Mucosa of rectum (tissue), 2 donors: Measurements from ENCODE around the gene MARCO.

Experiments
- H3K27ac ChIP-seq, 2 donors: one replicate each; pipeline ENCODE4 v1.7.0; 2013; ENCODE audit warnings: inconsistent platforms in 2 of 2, low read depth in 2 of 2, low read length in 2 of 2
- H3K27me3 ChIP-seq, 2 donors: one replicate each; pipeline ENCODE4 v1.7.0; 2013; ENCODE audit warnings: low read length in 2 of 2; ENCODE audit not compliant: control insufficient read depth in 2 of 2, insufficient read depth in 2 of 2
- H3K36me3 ChIP-seq, 2 donors: one replicate each; pipeline ENCODE4 v1.7.0; 2013; ENCODE audit warnings: low read length in 2 of 2; ENCODE audit not compliant: control insufficient read depth in 2 of 2, insufficient read depth in 2 of 2
- H3K4me1 ChIP-seq, 2 donors: one replicate each; pipeline ENCODE4 v1.7.0; 2013; ENCODE audit warnings: low read length in 2 of 2, mild to moderate bottlenecking in 1 of 2; ENCODE audit not compliant: control insufficient read depth in 2 of 2, insufficient read depth in 2 of 2
- H3K4me3 ChIP-seq, 2 donors: one replicate each; pipeline ENCODE4 v1.7.0; 2013; ENCODE audit warnings: low read length in 2 of 2
- H3K9ac ChIP-seq, 2 donors: one replicate each; pipeline ENCODE4 v1.7.0; 2013; ENCODE audit warnings: low read length in 2 of 2, low read depth in 1 of 2, mild to moderate bottlenecking in 1 of 2
- H3K9me3 ChIP-seq, 2 donors: one replicate each; pipeline ENCODE4 v1.7.0; 2013; ENCODE audit warnings: low read length in 2 of 2; ENCODE audit not compliant: control insufficient read depth in 2 of 2
- donor health status: healthy.
- donor health status: Normal muscosa, but diverticular disease.

MARCO gene

DNA sequence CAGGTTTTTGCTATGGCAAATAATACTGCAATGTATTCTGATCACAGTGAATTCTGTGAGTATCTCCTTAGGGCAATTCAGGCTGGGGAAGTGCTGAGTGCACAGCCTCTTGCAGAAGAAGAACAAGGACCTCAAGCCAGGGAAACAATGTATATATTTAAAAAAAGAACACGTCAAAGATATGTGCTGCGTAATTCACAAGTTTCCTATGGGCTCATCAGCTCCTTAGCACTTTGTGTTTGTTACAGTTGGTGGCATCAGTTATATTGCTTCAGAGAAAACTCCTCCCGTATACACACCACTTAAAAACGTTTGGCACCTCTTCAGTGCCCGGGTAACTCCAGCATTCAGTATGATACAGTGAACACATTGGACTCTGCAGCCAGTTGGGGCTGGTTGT, 16.5 kb upstream of the MARCO start:
- Histone ChIP-seq H3K27me3 (no peaks in the 10 kb centered on the region), H3K4me3 (no peak overlapping the region), H3K27ac (no peak overlapping the region), H3K4me1 (no peaks in the 10 kb centered on the region), H3K9ac (no peak overlapping the region), H3K36me3 (no peaks in the 10 kb centered on the region), H3K9me3 (no peaks in the 10 kb centered on the region)

DNA sequence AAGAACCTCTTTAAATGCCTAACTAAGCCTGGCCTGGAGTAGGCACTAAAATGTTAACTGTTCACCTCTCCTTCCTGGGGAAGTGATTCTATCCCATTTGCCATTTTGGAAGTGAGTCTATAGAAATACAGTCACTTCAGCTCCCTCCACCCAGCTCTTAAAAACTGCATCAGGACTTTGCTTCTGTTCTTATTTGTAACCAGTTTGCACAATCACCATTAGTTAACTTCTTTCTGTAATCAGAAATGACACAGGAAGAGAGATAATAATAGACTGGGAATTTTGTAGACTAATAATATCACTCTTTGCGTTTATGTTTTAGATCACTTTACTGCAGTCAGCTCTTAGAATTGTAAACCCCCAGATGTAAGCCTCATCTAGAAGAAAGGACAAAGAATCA, 16.0 kb upstream of the MARCO start:
- Histone ChIP-seq H3K4me1 (no peaks in the 10 kb centered on the region), H3K27ac (no peak overlapping the region), H3K4me3 (no peak overlapping the region), H3K9ac (no peak overlapping the region), H3K9me3 (no peaks in the 10 kb centered on the region), H3K27me3 (no peaks in the 10 kb centered on the region), H3K36me3 (no peaks in the 10 kb centered on the region)

GRCh38 chr2:118929059-118929458, 12.9 kb upstream of the MARCO start:
- Histone ChIP-seq H3K4me3 (no peak overlapping the region), H3K27ac (no peak overlapping the region), H3K27me3 (no peaks in the 10 kb centered on the region), H3K4me1 (no peaks in the 10 kb centered on the region), H3K36me3 (no peaks in the 10 kb centered on the region), H3K9ac (no peak overlapping the region), H3K9me3 (peaks cover 3 to 6% of the 10 kb centered on the region in 2 donors)

- Histone ChIP-seq H3K36me3 (no peaks in the 10 kb centered on the region), H3K9me3 (peaks cover 3 to 6% of the 10 kb centered on the region in 2 donors), H3K4me1 (peaks cover 20 to 21% of the 10 kb centered on the region in 2 donors), H3K4me3 (no peak overlapping the region), H3K27me3 (no peaks in the 10 kb centered on the region), H3K27ac (no peak overlapping the region), H3K9ac (no peak overlapping the region)
Measured at GRCh38 chr2:118932949-118933348, 9.0 kb upstream of the MARCO start.

GRCh38 chr2:118936306-118936705, 5.7 kb upstream of the MARCO start:
- Histone ChIP-seq H3K36me3 (no peaks in the 10 kb centered on the region), H3K9ac (no peak overlapping the region), H3K27me3 (no peaks in the 10 kb centered on the region), H3K4me3 (peak overlapping the region in 1 of 2 donors; percentile 9), H3K27ac (peak overlapping the region; percentile 16 to 31), H3K4me1 (peaks cover 22 to 23% of the 10 kb centered on the region in 2 donors), H3K9me3 (peaks cover 3 to 6% of the 10 kb centered on the region in 2 donors)

- H3K9me3 ChIP-seq = peaks cover 3 to 6% of the 10 kb centered on the region in 2 donors
- H3K27me3 ChIP-seq = no peaks in the 10 kb centered on the region
- peak overlapping the region in 1 of 2 donors; percentile 9 for H3K4me3 ChIP-seq
- peak overlapping the region; percentile 16 to 30 for H3K27ac ChIP-seq
- peaks cover 22 to 23% of the 10 kb centered on the region in 2 donors for H3K4me1 ChIP-seq
- no peaks in the 10 kb centered on the region for H3K36me3 ChIP-seq
- no peak overlapping the region for H3K9ac ChIP-seq
Measured at GRCh38 chr2:118936936-118937335, 5.1 kb upstream of the MARCO start.

- Histone ChIP-seq H3K36me3 (no peaks in the 10 kb centered on the region), H3K9me3 (peaks cover 2 to 3% of the 10 kb centered on the region in 2 donors), H3K27me3 (no peaks in the 10 kb centered on the region), H3K4me1 (peaks cover 22 to 23% of the 10 kb centered on the region in 2 donors), H3K4me3 (peak overlapping the region in 1 of 2 donors; percentile 42), H3K27ac (peak overlapping the region; percentile 30 to 57), H3K9ac (no peak overlapping the region)
Measured at GRCh38 chr2:118937817-118938216, 4.2 kb upstream of the MARCO start.

GRCh38 chr2:118939994-118940393, 2.0 kb upstream of the MARCO start:
- Histone ChIP-seq H3K4me3 (no peak overlapping the region), H3K27ac (no peak overlapping the region), H3K9ac (no peak overlapping the region), H3K9me3 (no peaks in the 10 kb centered on the region), H3K36me3 (no peaks in the 10 kb centered on the region), H3K4me1 (peaks cover 22 to 23% of the 10 kb centered on the region in 2 donors), H3K27me3 (no peaks in the 10 kb centered on the region)

DNA sequence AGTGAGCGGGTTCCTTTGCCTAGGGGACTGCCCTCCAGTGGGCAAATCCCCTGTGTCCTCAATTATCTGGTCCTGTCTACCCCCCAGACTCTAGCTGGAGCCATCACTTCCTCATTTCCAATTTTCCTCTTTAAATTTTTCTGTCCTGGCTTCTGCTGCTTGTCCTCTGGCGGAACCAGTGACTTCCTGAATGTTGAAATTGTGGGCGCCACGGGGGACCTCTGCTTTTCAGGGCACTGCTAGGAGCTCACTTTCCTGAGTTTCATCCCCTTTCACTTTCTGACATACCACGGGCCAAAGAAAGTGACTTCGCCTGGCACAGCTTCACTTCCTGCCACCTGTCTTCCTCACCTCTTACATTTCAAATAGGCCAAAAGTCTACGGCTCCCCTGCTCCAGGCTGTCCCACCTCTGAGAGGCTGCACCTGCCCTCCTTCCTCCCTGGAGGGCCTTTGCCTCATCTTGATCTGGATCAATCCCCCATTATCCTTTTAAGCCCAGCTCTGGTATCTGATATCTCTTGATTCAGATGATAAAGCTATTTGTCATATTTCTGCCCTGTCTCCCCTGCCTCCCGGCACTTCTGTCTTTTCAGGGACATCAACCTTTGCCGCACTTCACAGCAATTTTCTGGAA, 1.4 kb upstream of the MARCO start:
- peaks cover 22 to 23% of the 10 kb centered on the region in 2 donors for H3K4me1 ChIP-seq
- no peaks in the 10 kb centered on the region for H3K9me3 ChIP-seq
- H3K27me3 ChIP-seq = no peaks in the 10 kb centered on the region
- no peak overlapping the region for H3K27ac ChIP-seq
- no peaks in the 10 kb centered on the region for H3K36me3 ChIP-seq
- no peak overlapping the region for H3K4me3 ChIP-seq
- H3K9ac ChIP-seq = no peak overlapping the region

DNA sequence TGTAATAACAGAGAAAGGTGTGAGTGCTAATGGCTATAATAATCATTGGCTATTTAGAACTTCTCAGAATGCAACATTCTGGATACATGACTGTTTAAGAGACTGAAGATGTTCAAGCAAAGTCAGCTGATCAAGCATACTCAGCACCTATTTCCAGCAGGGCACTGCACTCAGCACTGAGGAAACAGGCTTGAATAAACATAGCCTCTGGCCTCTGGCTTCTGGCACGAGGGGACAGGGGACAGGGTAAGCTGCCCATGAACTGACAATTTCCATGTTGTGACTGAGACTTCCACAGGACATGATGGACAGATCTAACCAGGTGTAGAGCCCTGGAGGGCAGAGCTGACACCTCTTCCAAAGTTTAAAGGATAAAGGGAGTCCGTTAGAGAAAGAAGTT, 1.3 kb downstream of the MARCO start:
- Histone ChIP-seq H3K36me3 (no peaks in the 10 kb centered on the region), H3K27ac (no peak overlapping the region), H3K9me3 (no peaks in the 10 kb centered on the region), H3K27me3 (no peaks in the 10 kb centered on the region), H3K9ac (no peak overlapping the region), H3K4me3 (no peak overlapping the region), H3K4me1 (no peaks in the 10 kb centered on the region)
